ENCODE data around the gene FGFR3.

DNA sequence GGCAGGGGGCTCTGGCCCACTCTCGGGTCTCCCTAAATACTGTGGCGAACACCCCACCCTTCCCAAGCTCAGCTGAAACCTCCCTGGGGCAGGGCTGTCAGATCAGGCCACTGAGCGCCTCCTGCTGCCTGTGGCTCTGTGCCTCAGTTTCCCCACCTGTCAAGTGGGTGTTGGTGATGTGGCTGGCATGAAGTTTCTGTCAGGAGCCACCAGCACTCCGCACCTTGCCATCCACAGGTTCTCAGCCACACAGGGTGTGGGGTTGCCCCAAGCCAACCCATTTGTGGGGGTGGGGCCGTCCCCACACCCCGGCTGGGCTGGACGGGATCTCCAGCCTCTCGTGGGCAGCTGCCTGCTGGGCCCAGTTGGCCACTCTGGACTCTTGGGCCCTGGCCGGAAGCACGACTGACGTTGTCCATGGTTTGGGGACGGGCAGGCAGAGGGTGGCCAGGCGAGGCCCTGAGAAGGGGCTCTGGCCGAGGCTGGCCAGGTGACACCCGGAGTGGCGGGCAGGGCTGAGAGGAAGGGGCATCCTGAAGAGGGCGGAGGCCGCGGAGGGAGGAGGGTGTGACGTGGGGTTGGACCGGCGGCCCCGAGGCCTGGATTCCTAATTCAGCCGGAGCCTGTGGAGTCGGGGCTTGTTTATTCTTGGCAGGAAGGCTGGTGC lies 5.5 kb upstream of the FGFR3 start:
- TF ChIP-seq, protein P1, sequence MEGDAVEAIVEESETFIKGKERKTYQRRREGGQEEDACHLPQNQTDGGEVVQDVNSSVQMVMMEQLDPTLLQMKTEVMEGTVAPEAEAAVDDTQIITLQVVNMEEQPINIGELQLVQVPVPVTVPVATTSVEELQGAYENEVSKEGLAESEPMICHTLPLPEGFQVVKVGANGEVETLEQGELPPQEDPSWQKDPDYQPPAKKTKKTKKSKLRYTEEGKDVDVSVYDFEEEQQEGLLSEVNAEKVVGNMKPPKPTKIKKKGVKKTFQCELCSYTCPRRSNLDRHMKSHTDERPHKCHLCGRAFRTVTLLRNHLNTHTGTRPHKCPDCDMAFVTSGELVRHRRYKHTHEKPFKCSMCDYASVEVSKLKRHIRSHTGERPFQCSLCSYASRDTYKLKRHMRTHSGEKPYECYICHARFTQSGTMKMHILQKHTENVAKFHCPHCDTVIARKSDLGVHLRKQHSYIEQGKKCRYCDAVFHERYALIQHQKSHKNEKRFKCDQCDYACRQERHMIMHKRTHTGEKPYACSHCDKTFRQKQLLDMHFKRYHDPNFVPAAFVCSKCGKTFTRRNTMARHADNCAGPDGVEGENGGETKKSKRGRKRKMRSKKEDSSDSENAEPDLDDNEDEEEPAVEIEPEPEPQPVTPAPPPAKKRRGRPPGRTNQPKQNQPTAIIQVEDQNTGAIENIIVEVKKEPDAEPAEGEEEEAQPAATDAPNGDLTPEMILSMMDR (IDR thresholded peaks at IDR 0.05; ENCODE audit: low read length), result no peak
- no peak for TF ChIP-seq EZH2 (IDR thresholded peaks at IDR 0.05; ENCODE audit: borderline replicate concordance, low read length)
